ENCODE data around the gene PRRC2A. TPM values are rescaled to one million over a fixed set of nuclear protein-coding genes. Genes with fewer than 3 reads are reported as not detected.

The PRRC2A gene
- total RNA-seq, 1 experiment from 2014 or later: 123 TPM

DNA sequence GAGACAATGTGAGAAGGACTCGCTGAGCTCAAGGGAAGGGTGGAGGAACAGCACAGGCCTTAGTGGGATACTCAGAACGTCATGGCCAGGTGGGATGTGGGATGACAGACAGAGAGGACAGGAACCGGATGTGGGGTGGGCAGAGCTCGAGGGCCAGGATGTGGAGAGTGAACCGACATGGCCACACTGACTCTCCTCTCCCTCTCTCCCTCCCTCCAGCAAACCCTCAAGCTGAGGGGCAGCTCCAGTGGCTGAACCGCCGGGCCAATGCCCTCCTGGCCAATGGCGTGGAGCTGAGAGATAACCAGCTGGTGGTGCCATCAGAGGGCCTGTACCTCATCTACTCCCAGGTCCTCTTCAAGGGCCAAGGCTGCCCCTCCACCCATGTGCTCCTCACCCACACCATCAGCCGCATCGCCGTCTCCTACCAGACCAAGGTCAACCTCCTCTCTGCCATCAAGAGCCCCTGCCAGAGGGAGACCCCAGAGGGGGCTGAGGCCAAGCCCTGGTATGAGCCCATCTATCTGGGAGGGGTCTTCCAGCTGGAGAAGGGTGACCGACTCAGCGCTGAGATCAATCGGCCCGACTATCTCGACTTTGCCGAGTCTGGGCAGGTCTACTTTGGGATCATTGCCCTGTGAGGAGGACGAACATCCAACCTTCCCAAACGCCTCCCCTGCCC, 43.5 kb upstream of the PRRC2A start:
- Histone ChIP-seq H3K79me2 (ENCODE audit: low read length) (no peaks in the 10 kb centered on the region), H2AFZ (ENCODE audit: low read length) (no peak overlapping the region), H3K4me2 (ENCODE audit: low read length) (no peak overlapping the region), H3F3A (ENCODE audit: low read length, unreplicated experiment) (no peaks in the 10 kb centered on the region), H3K4me1 (ENCODE audit: insufficient read depth, low read length) (peaks cover 11% of the 10 kb centered on the region; the same call in 1 of the 2 replicates), H3K4me3 (ENCODE audit: low read length) (no peak overlapping the region), H3K27ac (ENCODE audit: low read length) (no peak overlapping the region), H4K20me1 (ENCODE audit: low read length) (no peaks in the 10 kb centered on the region), H3K36me3 (ENCODE audit: low read depth, low read length) (no peaks in the 10 kb centered on the region), H3K27me3 (ENCODE audit: low read length) (no peaks in the 10 kb centered on the region), H3K9me2 (replicated peaks; ENCODE audit: low read length) (no peaks in the 10 kb centered on the region), H3K9ac (ENCODE audit: low read length) (no peak overlapping the region), H3K9me3 (ENCODE audit: low read length) (no peaks in the 10 kb centered on the region)
- intact Hi-C loops (cut with micrococcal nuclease): no loop called here
- no peak for TF ChIP-seq EZH2 (IDR thresholded peaks at IDR 0.05; ENCODE audit: low read length, unreplicated experiment)
- no TSS peak for BruUV-seq (replicated peaks)
- ChIA-PET POLR2A (ENCODE audit: unreplicated experiment) (interaction anchor here (0.6 kb wide), 1 partner anchor 341 kb away, joined by 7 read pairs; no protein-coding TSS in a partner anchor), CTCF (interaction anchor here (0.6 kb wide), 1 partner anchor 21 kb away, joined by 3 read pairs; no protein-coding TSS in a partner anchor)
- DNase-seq: no peak
- no peak for ATAC-seq

DNA sequence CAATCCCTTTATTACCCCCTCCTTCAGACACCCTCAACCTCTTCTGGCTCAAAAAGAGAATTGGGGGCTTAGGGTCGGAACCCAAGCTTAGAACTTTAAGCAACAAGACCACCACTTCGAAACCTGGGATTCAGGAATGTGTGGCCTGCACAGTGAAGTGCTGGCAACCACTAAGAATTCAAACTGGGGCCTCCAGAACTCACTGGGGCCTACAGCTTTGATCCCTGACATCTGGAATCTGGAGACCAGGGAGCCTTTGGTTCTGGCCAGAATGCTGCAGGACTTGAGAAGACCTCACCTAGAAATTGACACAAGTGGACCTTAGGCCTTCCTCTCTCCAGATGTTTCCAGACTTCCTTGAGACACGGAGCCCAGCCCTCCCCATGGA, 42.9 kb upstream of the PRRC2A start:
- ChIA-PET CTCF (interaction anchor here (0.6 kb wide), 1 partner anchor 21 kb away, joined by 3 read pairs; no protein-coding TSS in a partner anchor), POLR2A (ENCODE audit: unreplicated experiment) (no interaction called here)
- H3K79me2 ChIP-seq (ENCODE audit: low read length): no peaks in the 10 kb centered on the region
- no peaks in the 10 kb centered on the region for H3K36me3 ChIP-seq (ENCODE audit: low read depth, low read length)
- H3K27ac ChIP-seq (ENCODE audit: low read length): no peak overlapping the region
- BruUV-seq (replicated peaks): no TSS peak
- no peak overlapping the region for H3K4me2 ChIP-seq (ENCODE audit: low read length)
- no peaks in the 10 kb centered on the region for H3F3A ChIP-seq (ENCODE audit: low read length, unreplicated experiment)
- intact Hi-C loops (cut with micrococcal nuclease): no loop called here
- no peak overlapping the region for H3K4me3 ChIP-seq (ENCODE audit: low read length)
- no peaks in the 10 kb centered on the region for H3K9me3 ChIP-seq (ENCODE audit: low read length)
- DNase-seq (no peak), ATAC-seq (no peak)
- no peak overlapping the region for H2AFZ ChIP-seq (ENCODE audit: low read length)
- TF ChIP-seq EZH2phosphoT487 (IDR thresholded peaks at IDR 0.05; ENCODE audit: borderline replicate concordance, low read length): no peak
- TF ChIP-seq, protein P1, sequence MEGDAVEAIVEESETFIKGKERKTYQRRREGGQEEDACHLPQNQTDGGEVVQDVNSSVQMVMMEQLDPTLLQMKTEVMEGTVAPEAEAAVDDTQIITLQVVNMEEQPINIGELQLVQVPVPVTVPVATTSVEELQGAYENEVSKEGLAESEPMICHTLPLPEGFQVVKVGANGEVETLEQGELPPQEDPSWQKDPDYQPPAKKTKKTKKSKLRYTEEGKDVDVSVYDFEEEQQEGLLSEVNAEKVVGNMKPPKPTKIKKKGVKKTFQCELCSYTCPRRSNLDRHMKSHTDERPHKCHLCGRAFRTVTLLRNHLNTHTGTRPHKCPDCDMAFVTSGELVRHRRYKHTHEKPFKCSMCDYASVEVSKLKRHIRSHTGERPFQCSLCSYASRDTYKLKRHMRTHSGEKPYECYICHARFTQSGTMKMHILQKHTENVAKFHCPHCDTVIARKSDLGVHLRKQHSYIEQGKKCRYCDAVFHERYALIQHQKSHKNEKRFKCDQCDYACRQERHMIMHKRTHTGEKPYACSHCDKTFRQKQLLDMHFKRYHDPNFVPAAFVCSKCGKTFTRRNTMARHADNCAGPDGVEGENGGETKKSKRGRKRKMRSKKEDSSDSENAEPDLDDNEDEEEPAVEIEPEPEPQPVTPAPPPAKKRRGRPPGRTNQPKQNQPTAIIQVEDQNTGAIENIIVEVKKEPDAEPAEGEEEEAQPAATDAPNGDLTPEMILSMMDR (conservative IDR thresholded peaks at IDR 0.05; ENCODE audit: low read depth, low read length): no peak
- no peak for TF ChIP-seq EZH2 (IDR thresholded peaks at IDR 0.05; ENCODE audit: low read length, unreplicated experiment)
- H3K9ac ChIP-seq (ENCODE audit: low read length): no peak overlapping the region
- no peaks in the 10 kb centered on the region for H4K20me1 ChIP-seq (ENCODE audit: low read length)
- no peaks in the 10 kb centered on the region for H3K9me2 ChIP-seq (replicated peaks; ENCODE audit: low read length)
- no peaks in the 10 kb centered on the region for H3K27me3 ChIP-seq (ENCODE audit: low read length)
- peaks cover 11% of the 10 kb centered on the region; the same call in 1 of the 2 replicates for H3K4me1 ChIP-seq (ENCODE audit: insufficient read depth, low read length)

DNA sequence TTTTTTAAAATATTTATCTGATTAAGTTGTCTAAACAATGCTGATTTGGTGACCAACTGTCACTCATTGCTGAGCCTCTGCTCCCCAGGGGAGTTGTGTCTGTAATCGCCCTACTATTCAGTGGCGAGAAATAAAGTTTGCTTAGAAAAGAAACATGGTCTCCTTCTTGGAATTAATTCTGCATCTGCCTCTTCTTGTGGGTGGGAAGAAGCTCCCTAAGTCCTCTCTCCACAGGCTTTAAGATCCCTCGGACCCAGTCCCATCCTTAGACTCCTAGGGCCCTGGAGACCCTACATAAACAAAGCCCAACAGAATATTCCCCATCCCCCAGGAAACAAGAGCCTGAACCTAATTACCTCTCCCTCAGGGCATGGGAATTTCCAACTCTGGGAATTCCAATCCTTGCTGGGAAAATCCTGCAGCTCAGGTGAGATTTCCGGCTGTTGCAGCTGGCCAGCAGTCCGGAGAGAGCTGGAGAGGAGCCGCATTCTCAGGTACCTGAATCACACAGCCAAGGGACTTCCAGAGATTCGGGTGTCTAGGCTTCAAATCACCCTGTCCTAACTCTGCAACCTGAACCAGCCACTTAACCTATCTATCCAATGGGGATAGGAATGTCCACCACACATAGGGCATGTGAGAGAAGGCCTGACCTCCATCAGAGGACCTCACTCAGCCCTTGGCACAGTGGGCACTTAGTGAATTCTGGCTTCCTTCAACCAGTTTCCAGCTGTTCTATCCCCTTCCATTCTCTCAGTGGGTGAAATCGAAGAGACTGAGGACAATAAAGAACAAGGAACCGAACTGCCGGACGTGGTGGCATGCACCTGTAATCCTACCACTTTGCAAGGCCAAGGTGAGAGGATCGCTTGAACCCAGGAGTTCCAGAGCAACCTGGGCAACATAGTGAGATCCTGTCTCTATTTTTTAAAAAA, 42.1 kb upstream of the PRRC2A start:
- H3K27me3 ChIP-seq (ENCODE audit: low read length): no peaks in the 10 kb centered on the region
- CTCF ChIA-PET: no interaction called here
- no peak overlapping the region for H3K27ac ChIP-seq (ENCODE audit: low read length)
- H3K9ac ChIP-seq (ENCODE audit: low read length): no peak overlapping the region
- no peaks in the 10 kb centered on the region for H3K9me3 ChIP-seq (ENCODE audit: low read length)
- H3K79me2 ChIP-seq (ENCODE audit: low read length): no peaks in the 10 kb centered on the region
- H3K4me2 ChIP-seq (ENCODE audit: low read length): peak overlapping the region; percentile 10; the same call in 1 of the 2 replicates
- no TSS peak for BruUV-seq (replicated peaks)
- peaks cover 11% of the 10 kb centered on the region; the same call in 1 of the 2 replicates for H3K4me1 ChIP-seq (ENCODE audit: insufficient read depth, low read length)
- no peak overlapping the region for H2AFZ ChIP-seq (ENCODE audit: low read length)
- no peaks in the 10 kb centered on the region for H3F3A ChIP-seq (ENCODE audit: low read length, unreplicated experiment)
- no peaks in the 10 kb centered on the region for H4K20me1 ChIP-seq (ENCODE audit: low read length)
- ATAC-seq (no peak), DNase-seq (peak; percentile 57)
- TF ChIP-seq, protein P1 (conservative IDR thresholded peaks at IDR 0.05; ENCODE audit: low read depth, low read length): no peak
- TF ChIP-seq EZH2phosphoT487 (IDR thresholded peaks at IDR 0.05; ENCODE audit: borderline replicate concordance, low read length) (no peak), EZH2 (IDR thresholded peaks at IDR 0.05; ENCODE audit: low read length, unreplicated experiment) (no peak)
- intact Hi-C loops (cut with micrococcal nuclease): no loop called here
- no peaks in the 10 kb centered on the region for H3K36me3 ChIP-seq (ENCODE audit: low read depth, low read length)
- POLR2A ChIA-PET (ENCODE audit: unreplicated experiment): no interaction called here
- no peak overlapping the region for H3K4me3 ChIP-seq (ENCODE audit: low read length)
- H3K9me2 ChIP-seq (replicated peaks; ENCODE audit: low read length): no peaks in the 10 kb centered on the region

Measured in PC-3 (cell line).